Measurements from ENCODE around the gene CSRNP2. TPM values are rescaled to one million over a fixed set of nuclear protein-coding genes. Genes with fewer than 3 reads are reported as not detected.

The CSRNP2 gene
- total and polyA plus RNA-seq, 2 of the 8 experiments (the other 6 are each of a cell fraction or from before 2014, with no cell fraction given): 13.7 to 34.0 TPM

DNA sequence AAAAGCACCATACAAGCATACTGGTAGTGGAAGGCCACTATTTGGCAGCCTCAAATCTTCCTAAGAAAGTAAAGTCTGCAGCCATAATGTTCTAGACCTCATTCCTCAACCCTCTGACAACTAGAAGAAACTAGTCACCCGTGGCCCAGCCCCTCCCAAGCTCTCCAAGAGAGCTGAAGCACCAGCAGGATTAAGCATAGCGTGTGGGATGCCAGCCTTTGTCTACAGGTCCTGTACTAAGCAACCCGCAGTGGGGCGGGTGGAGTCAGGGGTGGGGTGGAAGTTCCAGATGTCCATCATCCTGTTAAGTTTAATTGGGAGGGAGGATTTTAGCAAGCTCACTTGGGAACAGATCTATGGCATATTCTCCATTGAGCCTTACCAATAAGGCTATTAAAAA, 71.4 kb downstream of the CSRNP2 start (continued):
- TF ChIP-seq SIRT6 (IDR thresholded peaks at IDR 0.05; ENCODE audit: low read length) (no peak), JUND (IDR thresholded peaks at IDR 0.05; ENCODE audit: low read length) (no peak), CBX8 (IDR thresholded peaks at IDR 0.05; ENCODE audit: borderline replicate concordance, low read depth, low read length) (no peak), CREB1 (IDR thresholded peaks at IDR 0.05) (no peak)

Small RNA genes lying within 50 kb of the gene (small RNA-seq; reads per million reads assigned to genes)
- gene RNU6-1273P (ENCODE audit: insufficient read depth) (not detected), gene RNU6-87P (ENCODE audit: insufficient read depth) (not detected)

Other genes starting within 250 kb of the CSRNP2 start
- not detected in 2 replicates for gene TMPRSS12, start 240.7 kb downstream of the CSRNP2 start, total RNA-seq (2021; fragmentation: NEBNext Ultra II Directional; extraction: Animal tissue kit (Norgen Biotek cat#: 25700))
- not detected in 2 replicates for gene TMPRSS12, start 240.7 kb downstream of the CSRNP2 start, polyA plus RNA-seq (2011; rRNA removed)
- not detected in 2 replicates for gene HIGD1C, start 131.1 kb downstream of the CSRNP2 start, total RNA-seq (2021; fragmentation: NEBNext Ultra II Directional; extraction: Animal tissue kit (Norgen Biotek cat#: 25700))
- gene HIGD1C, start 131.1 kb downstream of the CSRNP2 start, polyA plus RNA-seq (2011; rRNA removed): not detected in 2 replicates
- 59.3 and 61.5 TPM in 2 replicates for gene SLC11A2, start 57.2 kb downstream of the CSRNP2 start, total RNA-seq (2021; fragmentation: NEBNext Ultra II Directional; extraction: Animal tissue kit (Norgen Biotek cat#: 25700))
- 42.8 and 55.0 TPM in 2 replicates for gene SLC11A2, start 57.2 kb downstream of the CSRNP2 start, polyA plus RNA-seq (2011; rRNA removed)
- gene LETMD1, start 35.3 kb downstream of the CSRNP2 start, total RNA-seq (2021; fragmentation: NEBNext Ultra II Directional; extraction: Animal tissue kit (Norgen Biotek cat#: 25700)): 31.9 and 39.4 TPM in 2 replicates
- 52.0 and 65.3 TPM in 2 replicates for gene LETMD1, start 35.3 kb downstream of the CSRNP2 start, polyA plus RNA-seq (2011; rRNA removed)
- gene TFCP2, start 89.5 kb upstream of the CSRNP2 start, total RNA-seq (2021; fragmentation: NEBNext Ultra II Directional; extraction: Animal tissue kit (Norgen Biotek cat#: 25700)): 44.5 and 49.2 TPM in 2 replicates
- gene TFCP2, start 89.5 kb upstream of the CSRNP2 start, polyA plus RNA-seq (2011; rRNA removed): 14.4 and 19.8 TPM in 2 replicates
- 6.8 and 8.7 TPM in 2 replicates for gene POU6F1, start 134.5 kb upstream of the CSRNP2 start, total RNA-seq (2021; fragmentation: NEBNext Ultra II Directional; extraction: Animal tissue kit (Norgen Biotek cat#: 25700))
- 5.6 and 7.5 TPM in 2 replicates for gene POU6F1, start 134.5 kb upstream of the CSRNP2 start, polyA plus RNA-seq (2011; rRNA removed)
- gene DAZAP2, start 155.2 kb upstream of the CSRNP2 start, total RNA-seq (2021; fragmentation: NEBNext Ultra II Directional; extraction: Animal tissue kit (Norgen Biotek cat#: 25700)): 24.9 and 27.1 TPM in 2 replicates
- 64.7 and 77.2 TPM in 2 replicates for gene DAZAP2, start 155.2 kb upstream of the CSRNP2 start, polyA plus RNA-seq (2011; rRNA removed)
- 9.2 and 9.4 TPM in 2 replicates for gene SMAGP, start 186.8 kb upstream of the CSRNP2 start, total RNA-seq (2021; fragmentation: NEBNext Ultra II Directional; extraction: Animal tissue kit (Norgen Biotek cat#: 25700))
- 12.7 and 13.9 TPM in 2 replicates for gene SMAGP, start 186.8 kb upstream of the CSRNP2 start, polyA plus RNA-seq (2011; rRNA removed)
- not detected in 2 replicates for gene BIN2, start 240.6 kb upstream of the CSRNP2 start, total RNA-seq (2021; fragmentation: NEBNext Ultra II Directional; extraction: Animal tissue kit (Norgen Biotek cat#: 25700))
- gene BIN2, start 240.6 kb upstream of the CSRNP2 start, polyA plus RNA-seq (2011; rRNA removed): 0.05 TPM in 1 of 2 replicates, not detected in the other